Activated CD8-positive, alpha-beta T cell treated with anti-CD3 and anti-CD28 coated beads for 36 hours (primary cell): ENCODE measurements around the gene CTNNA2. TPM values are rescaled to one million over a fixed set of nuclear protein-coding genes. Genes with fewer than 3 reads are reported as not detected.

Experiments used
- ATAC-seq: fragments of 200-7000 bp; cut with Tn5 transposase; one replicate; pipeline ENCODE4 v1.10.0; 2021; ENCODE audit warnings: mild to moderate bottlenecking, moderate library complexity
- CTCF ChIA-PET: fragments of 350-600 bp; sonication (Branson Sonifier 250); formaldehyde crosslinking; loops from one replicate; lab custom pipeline; 2021; ENCODE audit warnings: antibody characterized with exemption; lab: Charles Lee
- POLR2A ChIA-PET: fragments of 350-600 bp; sonication (Branson Sonifier 250); formaldehyde crosslinking; loops from one replicate; lab custom pipeline; 2021; ENCODE audit warnings: antibody characterized with exemption; lab: Charles Lee
- DNase-seq: peaks from one replicate; pipeline ENCODE4 v3.0.0-alpha.2; 2020
- H3K27ac Mint-ChIP-seq: one replicate; pipeline ENCODE4 v1.8.0; 2021; ENCODE audit warnings: mild to moderate bottlenecking, mixed read lengths
- H3K27me3 Mint-ChIP-seq: one replicate; pipeline ENCODE4 v1.8.0; 2021; ENCODE audit warnings: mixed read lengths
- H3K36me3 Mint-ChIP-seq: one replicate; pipeline ENCODE4 v1.8.0; 2021; ENCODE audit warnings: low read depth, mixed read lengths
- H3K4me1 Mint-ChIP-seq: one replicate; pipeline ENCODE4 v1.8.0; 2021; ENCODE audit warnings: low read depth, mixed read lengths
- H3K4me3 Mint-ChIP-seq: one replicate; pipeline ENCODE4 v1.8.0; 2021; ENCODE audit warnings: mild to moderate bottlenecking, moderate library complexity, mixed read lengths
- H3K9me3 Mint-ChIP-seq: one replicate; pipeline ENCODE4 v1.8.0; 2021; ENCODE audit warnings: mixed read lengths
- intact Hi-C: fragments of 100-400 bp; cut with micrococcal nuclease; formaldehyde crosslinking; loops from one replicate; pipeline ENCODE4 v1.10.0; 2022
- total RNA-seq, 2 experiments: library from RNA; stranded (reverse); gene quantifications; one replicate each; pipeline ENCODE4 v1.2.3, GENCODE V29; 2021
- TF ChIP-seq, protein P1 (sequence below): fragments of 200-600 bp; IDR thresholded peaks from one replicate; pipeline ENCODE4 v1.8.0; 2022; ENCODE audit warnings: antibody characterized with exemption, mild to moderate bottlenecking

The CTNNA2 gene
- total RNA-seq, 2 experiments from 2014 or later: not detected

DNA sequence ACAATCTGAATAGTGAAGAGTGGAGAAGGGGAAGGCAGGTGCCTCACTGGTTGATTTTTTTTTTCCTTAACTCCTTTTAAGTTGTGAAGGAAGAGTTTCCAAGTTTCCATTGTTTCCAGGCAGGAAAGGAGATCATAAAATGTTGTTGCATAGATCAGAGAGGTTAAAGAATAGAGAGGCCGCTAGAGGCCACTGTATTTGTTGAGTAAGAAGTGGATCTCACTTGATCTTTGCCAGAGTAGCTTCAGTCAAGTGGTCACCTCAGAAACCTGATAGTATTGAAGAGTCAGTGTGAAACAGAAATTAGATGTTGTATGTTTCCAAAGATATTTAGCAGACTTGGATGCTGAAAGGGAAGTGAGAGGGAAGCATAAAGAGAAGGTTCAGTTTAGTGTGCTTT, 17.6 kb downstream of the CTNNA2 start:
- Mint-ChIP-seq H3K9me3 (peaks cover 9% of the 10 kb centered on the region), H3K27me3 (no peaks in the 10 kb centered on the region), H3K4me3 (no peak overlapping the region), H3K36me3 (no peaks in the 10 kb centered on the region), H3K27ac (no peak overlapping the region), H3K4me1 (no peaks in the 10 kb centered on the region)
- ChIA-PET POLR2A (no interaction called here), CTCF (no interaction called here)
- TF ChIP-seq, protein P1, sequence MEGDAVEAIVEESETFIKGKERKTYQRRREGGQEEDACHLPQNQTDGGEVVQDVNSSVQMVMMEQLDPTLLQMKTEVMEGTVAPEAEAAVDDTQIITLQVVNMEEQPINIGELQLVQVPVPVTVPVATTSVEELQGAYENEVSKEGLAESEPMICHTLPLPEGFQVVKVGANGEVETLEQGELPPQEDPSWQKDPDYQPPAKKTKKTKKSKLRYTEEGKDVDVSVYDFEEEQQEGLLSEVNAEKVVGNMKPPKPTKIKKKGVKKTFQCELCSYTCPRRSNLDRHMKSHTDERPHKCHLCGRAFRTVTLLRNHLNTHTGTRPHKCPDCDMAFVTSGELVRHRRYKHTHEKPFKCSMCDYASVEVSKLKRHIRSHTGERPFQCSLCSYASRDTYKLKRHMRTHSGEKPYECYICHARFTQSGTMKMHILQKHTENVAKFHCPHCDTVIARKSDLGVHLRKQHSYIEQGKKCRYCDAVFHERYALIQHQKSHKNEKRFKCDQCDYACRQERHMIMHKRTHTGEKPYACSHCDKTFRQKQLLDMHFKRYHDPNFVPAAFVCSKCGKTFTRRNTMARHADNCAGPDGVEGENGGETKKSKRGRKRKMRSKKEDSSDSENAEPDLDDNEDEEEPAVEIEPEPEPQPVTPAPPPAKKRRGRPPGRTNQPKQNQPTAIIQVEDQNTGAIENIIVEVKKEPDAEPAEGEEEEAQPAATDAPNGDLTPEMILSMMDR: no peak
- intact Hi-C loops: no loop called here
- no peak for DNase-seq
- ATAC-seq: no peak

DNA sequence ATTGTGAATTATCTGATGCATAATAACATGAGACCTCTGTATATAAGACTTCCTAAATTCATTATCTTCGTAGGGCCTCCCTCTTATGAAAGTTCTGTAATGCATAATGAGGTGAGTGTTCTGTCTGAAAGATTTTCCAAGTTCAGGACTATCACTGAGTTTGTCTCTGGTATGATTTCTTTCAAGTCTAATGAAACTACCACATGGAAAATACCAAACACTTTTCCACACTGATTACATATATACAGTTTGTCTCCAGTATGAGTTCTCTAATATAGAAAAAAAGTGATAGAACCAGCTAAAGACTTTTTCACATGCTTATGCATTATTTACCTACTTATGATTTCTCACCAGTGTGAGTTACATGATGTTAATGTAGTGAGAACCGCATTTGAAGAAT, 34.7 kb downstream of the CTNNA2 start:
- H3K9me3 Mint-ChIP-seq: peaks cover 32% of the 10 kb centered on the region
- CTCF ChIA-PET: no interaction called here
- TF ChIP-seq, protein P1: no peak
- intact Hi-C loops: no loop called here
- POLR2A ChIA-PET: no interaction called here
- no peak overlapping the region for H3K27ac Mint-ChIP-seq
- no peak overlapping the region for H3K4me3 Mint-ChIP-seq
- ATAC-seq (no peak), DNase-seq (no peak)
- no peaks in the 10 kb centered on the region for H3K4me1 Mint-ChIP-seq
- no peaks in the 10 kb centered on the region for H3K36me3 Mint-ChIP-seq
- no peaks in the 10 kb centered on the region for H3K27me3 Mint-ChIP-seq

DNA sequence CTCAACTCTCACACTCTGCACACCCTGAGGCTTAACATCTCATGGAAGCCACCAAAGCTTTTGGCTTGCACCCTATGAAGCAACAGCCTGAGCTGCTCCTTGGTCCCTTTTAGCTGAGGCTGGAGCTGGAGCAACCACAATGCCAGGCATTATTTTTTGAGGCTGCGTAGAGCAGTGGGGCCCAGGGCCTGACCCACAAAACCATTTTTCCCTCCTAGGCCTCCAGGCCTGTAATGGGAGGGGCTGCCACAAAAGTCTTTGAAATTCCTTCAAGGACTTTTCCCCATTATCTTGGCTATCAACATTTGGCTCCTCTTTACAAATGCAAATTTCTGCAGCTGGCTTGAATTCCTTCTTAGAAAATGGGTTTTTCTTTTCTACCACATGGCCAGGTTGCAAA, 39.8 kb downstream of the CTNNA2 start:
- no peak overlapping the region for H3K4me3 Mint-ChIP-seq
- DNase-seq (no peak), ATAC-seq (no peak)
- peaks cover 35% of the 10 kb centered on the region for H3K9me3 Mint-ChIP-seq
- H3K4me1 Mint-ChIP-seq: no peaks in the 10 kb centered on the region
- ChIA-PET CTCF (no interaction called here), POLR2A (no interaction called here)
- H3K27ac Mint-ChIP-seq: no peak overlapping the region
- no peaks in the 10 kb centered on the region for H3K27me3 Mint-ChIP-seq
- TF ChIP-seq, protein P1: no peak
- intact Hi-C loops: no loop called here
- no peaks in the 10 kb centered on the region for H3K36me3 Mint-ChIP-seq

DNA sequence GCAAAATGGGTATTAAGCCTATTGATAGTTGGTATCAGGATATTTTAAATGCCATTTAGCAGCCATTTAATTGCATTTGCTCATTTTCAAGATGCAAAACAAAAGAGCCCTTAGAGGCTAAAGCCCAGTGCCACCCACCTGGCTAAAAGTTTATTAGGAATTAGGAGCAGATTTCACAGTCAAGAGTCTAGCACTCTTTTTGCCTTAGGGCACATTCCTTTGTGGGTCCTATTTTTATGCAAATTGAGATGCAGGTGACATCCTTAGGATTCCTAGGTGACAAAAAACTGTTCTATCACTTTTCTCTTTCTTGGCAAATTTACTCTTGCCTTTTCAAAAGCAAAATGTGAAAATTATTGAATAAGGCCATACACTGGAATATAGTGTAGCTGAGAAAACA, 42.0 kb downstream of the CTNNA2 start:
- no peak for DNase-seq
- H3K9me3 Mint-ChIP-seq: peaks cover 25% of the 10 kb centered on the region
- H3K36me3 Mint-ChIP-seq: no peaks in the 10 kb centered on the region
- POLR2A ChIA-PET: no interaction called here
- CTCF ChIA-PET: no interaction called here
- H3K27ac Mint-ChIP-seq: no peak overlapping the region
- no peaks in the 10 kb centered on the region for H3K4me1 Mint-ChIP-seq
- no peak for ATAC-seq
- H3K27me3 Mint-ChIP-seq: no peaks in the 10 kb centered on the region
- TF ChIP-seq, protein P1: no peak
- intact Hi-C loops: no loop called here
- no peak overlapping the region for H3K4me3 Mint-ChIP-seq

DNA sequence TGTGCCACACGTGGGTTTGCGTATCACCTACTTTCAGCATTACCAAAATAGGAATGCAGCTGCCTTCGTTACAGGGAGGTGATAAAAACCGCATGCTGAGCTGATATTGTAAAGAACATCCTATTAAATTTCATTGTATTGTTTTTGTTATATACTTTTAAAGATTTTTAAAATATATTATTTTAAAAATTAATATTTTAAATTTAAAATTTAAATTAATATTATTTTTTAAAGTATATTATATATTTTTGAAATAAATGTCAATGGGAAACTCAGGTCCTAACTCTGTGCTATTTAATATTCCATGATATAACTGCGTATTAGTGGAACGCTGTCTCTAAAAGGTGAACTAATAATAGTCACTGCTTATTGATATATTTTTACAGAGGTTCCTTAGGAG, 51.2 kb downstream of the CTNNA2 start:
- TF ChIP-seq, protein P1: no peak
- ATAC-seq (no peak), DNase-seq (no peak)
- H3K27me3 Mint-ChIP-seq: no peaks in the 10 kb centered on the region
- H3K27ac Mint-ChIP-seq: no peak overlapping the region
- H3K9me3 Mint-ChIP-seq: peaks cover 18% of the 10 kb centered on the region
- no peaks in the 10 kb centered on the region for H3K4me1 Mint-ChIP-seq
- no peaks in the 10 kb centered on the region for H3K36me3 Mint-ChIP-seq
- intact Hi-C loops: no loop called here
- ChIA-PET POLR2A (no interaction called here), CTCF (no interaction called here)
- no peak overlapping the region for H3K4me3 Mint-ChIP-seq
